WTC11 (cell line): Measurements from ENCODE around the gene EPN2.

ENCODE experiments used
- ATF2 ChIP-seq: sonication (generic); formaldehyde crosslinking; IDR thresholded peaks from 2 replicates; pipeline ENCODE4 v1.8.1; 2022; ENCODE audit warnings: low read depth, missing genetic modification reagents, borderline replicate concordance
- GTF2I ChIP-seq: fragments of 250-450 bp; sonication (Bioruptor Pico); conservative IDR thresholded peaks from 2 replicates; pipeline ENCODE4 v1.4.0; 2021; ENCODE audit warnings: mild to moderate bottlenecking
- TEAD4 ChIP-seq: sonication (generic); formaldehyde crosslinking; IDR thresholded peaks from 2 replicates; pipeline ENCODE4 v1.8.0; 2022; ENCODE audit warnings: mild to moderate bottlenecking, missing genetic modification reagents
- ZNF138 ChIP-seq: sonication (generic); formaldehyde crosslinking; conservative IDR thresholded peaks from 2 replicates; pipeline ENCODE4 v1.8.1; 2022; ENCODE audit warnings: mild to moderate bottlenecking, moderate library complexity, missing genetic modification reagents

GRCh38 chr17:19372439-19372838 is 135.3 kb downstream of the EPN2 start:
- TF ChIP-seq TEAD4 (CRISPR knock-in tag) (no peak), GTF2I (CRISPR knock-in tag) (no peak), ATF2 (CRISPR knock-in tag) (no peak), ZNF138 (CRISPR knock-in tag) (no peak)
